ENCODE results near the gene COTL1. TPM values are rescaled to one million over a fixed set of nuclear protein-coding genes. Genes with fewer than 3 reads are reported as not detected.

The COTL1 gene, protein sequence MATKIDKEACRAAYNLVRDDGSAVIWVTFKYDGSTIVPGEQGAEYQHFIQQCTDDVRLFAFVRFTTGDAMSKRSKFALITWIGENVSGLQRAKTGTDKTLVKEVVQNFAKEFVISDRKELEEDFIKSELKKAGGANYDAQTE
- total RNA-seq (100 to 1,000 TPM in 1 of 2 donors, 10 to 100 TPM in 1; 62.4 to 204 TPM), polyA plus RNA-seq (100 to 1,000 TPM in 1 of 2 donors, 10 to 100 TPM in 1; 80.1 to 223 TPM)
- long read RNA-seq, donor 1, transcript COTL1-201 (4 exons, 1,843 nt) = major isoform, 64 of 74 reads
- long read RNA-seq, donor 1, partial matches to known transcripts = 6 of 74 reads
- long read RNA-seq, donor 1, other reads (novel, unspliced or antisense) = 0 of 74 reads
- long read RNA-seq, donor 2, transcript COTL1-202 (2 exons, 781 nt) = minor isoform, 6 of 42 reads
- long read RNA-seq, donor 2, transcript COTL1-201 (4 exons, 1,843 nt) = major isoform, 27 of 42 reads
- long read RNA-seq, donor 2, partial matches to known transcripts = 9 of 42 reads
- long read RNA-seq, donor 2, other reads (novel, unspliced or antisense) = 0 of 42 reads
- long read RNA-seq, donor 3, transcript COTL1-201 (4 exons, 1,843 nt) = major isoform, 27 of 70 reads
- long read RNA-seq, donor 3, partial matches to known transcripts = 43 of 70 reads
- long read RNA-seq, donor 3, other reads (novel, unspliced or antisense) = 0 of 70 reads
- long read RNA-seq, donor 4, transcript COTL1-202 (2 exons, 781 nt) = minor isoform, 6 of 41 reads
- long read RNA-seq, donor 4, transcript COTL1-201 (4 exons, 1,843 nt) = major isoform, 35 of 41 reads
- long read RNA-seq, donor 4, partial matches to known transcripts = 0 of 41 reads
- long read RNA-seq, donor 4, other reads (novel, unspliced or antisense) = 0 of 41 reads
- long read RNA-seq, donor 5, transcript COTL1-202 (2 exons, 781 nt) = minor isoform, 11 of 153 reads
- long read RNA-seq, donor 5, transcript COTL1-201 (4 exons, 1,843 nt) = major isoform, 100 of 153 reads
- long read RNA-seq, donor 5, partial matches to known transcripts = 41 of 153 reads
- long read RNA-seq, donor 5, other reads (novel, unspliced or antisense) = 0 of 153 reads

DNA sequence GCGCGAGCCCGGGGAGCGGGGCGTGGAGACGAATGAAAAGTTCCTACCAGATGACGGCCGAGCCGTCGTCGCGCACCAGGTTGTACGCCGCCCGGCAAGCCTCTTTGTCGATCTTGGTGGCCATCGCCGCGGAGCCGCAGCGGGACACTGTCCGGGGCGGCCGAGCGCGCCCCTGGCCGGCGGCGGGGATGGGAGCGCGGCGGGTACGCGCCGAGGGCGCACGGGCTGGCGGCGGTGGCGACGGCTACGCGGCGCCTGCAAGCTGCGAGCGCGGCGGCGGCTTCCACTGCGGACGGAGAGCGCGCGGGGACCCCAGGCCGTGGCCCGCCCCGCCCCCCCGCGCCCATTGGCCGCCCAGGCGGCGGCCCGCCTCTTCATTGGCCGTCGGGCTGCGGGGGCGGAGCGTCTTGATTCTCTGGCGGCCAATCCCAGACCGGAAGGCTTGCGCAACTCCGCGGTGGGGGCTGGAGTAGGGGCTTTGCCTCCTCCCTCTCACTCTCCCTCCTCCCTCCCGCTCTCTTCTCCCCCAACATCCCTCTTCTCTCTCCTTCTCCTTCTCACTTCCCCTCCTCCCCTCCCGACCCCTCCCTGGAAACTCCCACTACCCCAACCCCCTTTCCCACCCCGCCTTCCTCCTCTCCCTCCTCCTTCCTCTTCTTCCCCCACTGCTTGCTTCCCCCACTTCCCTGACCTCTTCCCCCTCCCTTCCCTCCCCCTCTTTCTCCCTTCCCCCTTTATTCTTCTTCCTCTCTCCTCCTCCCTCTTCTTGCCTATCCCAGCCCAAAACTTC is at the start of gene COTL1:
TSS of gene COTL1 (minus strand) at position 288 of the 790 bp plus-strand sequence. CDS start at position 124, 164 bp downstream.
- DNase-seq (peak; percentile 98 to 99 (median 98)), ATAC-seq (ENCODE audit: insufficient read depth, low FRiP score) (peak; percentile 93)
- Histone ChIP-seq H3K9ac (ENCODE audit: insufficient read depth in 1 of 2, low read length in 2 of 2) (no peak within 1 kb of the TSS), H3K27me3 (ENCODE audit: control insufficient read depth in 3 of 3, insufficient read depth in 3 of 3, low read length in 2 of 3) (no peaks in the 10 kb centered on the region), H3K36me3 (ENCODE audit: control insufficient read depth in 4 of 4, insufficient read depth in 4 of 4, low read length in 4 of 4) (peaks cover 0 to 4% (median 0%) of the 10 kb centered on the region in 4 donors), H3K27ac (ENCODE audit: low read depth in 1 of 2, low read length in 1 of 2) (peak within 1 kb of the TSS; percentile 57 to 71), H3K9me3 (ENCODE audit: control insufficient read depth in 4 of 4, insufficient read depth in 3 of 4, low read length in 3 of 4) (no peaks in the 10 kb centered on the region), H3K4me1 (ENCODE audit: control insufficient read depth in 5 of 5, insufficient read depth in 5 of 5, low read length in 5 of 5) (peaks cover 0 to 29% (median 15%) of the 10 kb centered on the region in 5 donors), H3K4me3 (peak within 1 kb of the TSS; percentile 78)
- 1 to 2% methylated on average over 18 to 76 of the region's 76 CpGs for WGBS, 2 donors
- TF ChIP-seq, protein P1, sequence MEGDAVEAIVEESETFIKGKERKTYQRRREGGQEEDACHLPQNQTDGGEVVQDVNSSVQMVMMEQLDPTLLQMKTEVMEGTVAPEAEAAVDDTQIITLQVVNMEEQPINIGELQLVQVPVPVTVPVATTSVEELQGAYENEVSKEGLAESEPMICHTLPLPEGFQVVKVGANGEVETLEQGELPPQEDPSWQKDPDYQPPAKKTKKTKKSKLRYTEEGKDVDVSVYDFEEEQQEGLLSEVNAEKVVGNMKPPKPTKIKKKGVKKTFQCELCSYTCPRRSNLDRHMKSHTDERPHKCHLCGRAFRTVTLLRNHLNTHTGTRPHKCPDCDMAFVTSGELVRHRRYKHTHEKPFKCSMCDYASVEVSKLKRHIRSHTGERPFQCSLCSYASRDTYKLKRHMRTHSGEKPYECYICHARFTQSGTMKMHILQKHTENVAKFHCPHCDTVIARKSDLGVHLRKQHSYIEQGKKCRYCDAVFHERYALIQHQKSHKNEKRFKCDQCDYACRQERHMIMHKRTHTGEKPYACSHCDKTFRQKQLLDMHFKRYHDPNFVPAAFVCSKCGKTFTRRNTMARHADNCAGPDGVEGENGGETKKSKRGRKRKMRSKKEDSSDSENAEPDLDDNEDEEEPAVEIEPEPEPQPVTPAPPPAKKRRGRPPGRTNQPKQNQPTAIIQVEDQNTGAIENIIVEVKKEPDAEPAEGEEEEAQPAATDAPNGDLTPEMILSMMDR (IDR thresholded peaks at IDR 0.05; ENCODE audit: control extremely low read depth, extremely low read depth) = no peak

DNA sequence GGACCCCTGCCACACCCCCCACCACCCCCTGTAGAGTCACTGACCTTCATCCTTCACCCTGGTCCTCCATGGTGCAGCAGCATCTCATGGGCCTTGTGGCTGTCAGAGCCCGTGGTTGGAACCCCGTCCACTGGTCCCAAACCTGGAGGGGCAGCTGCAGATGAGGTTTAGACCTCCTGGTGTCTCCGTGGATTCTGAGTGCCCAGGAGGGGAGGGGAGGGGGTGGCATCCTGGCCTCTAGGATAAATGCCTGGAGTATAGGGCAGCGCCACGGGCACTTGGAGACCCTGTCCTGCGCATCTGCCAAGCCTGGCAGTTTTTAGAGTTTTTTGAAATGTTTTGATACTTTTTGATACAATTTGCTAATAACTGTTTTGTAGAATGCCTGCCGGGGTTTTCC is 48.0 kb upstream of the COTL1 start:
- Histone ChIP-seq H3K27ac (ENCODE audit: low read depth in 1 of 2, low read length in 1 of 2) (no peak overlapping the region), H3K9ac (ENCODE audit: insufficient read depth in 1 of 2, low read length in 2 of 2) (no peak overlapping the region), H3K27me3 (ENCODE audit: control insufficient read depth in 3 of 3, insufficient read depth in 3 of 3, low read length in 2 of 3) (no peaks in the 10 kb centered on the region), H3K4me3 (no peak overlapping the region), H3K36me3 (ENCODE audit: control insufficient read depth in 4 of 4, insufficient read depth in 4 of 4, low read length in 4 of 4) (peaks cover 9 to 38% (median 16%) of the 10 kb centered on the region in 4 donors), H3K9me3 (ENCODE audit: control insufficient read depth in 4 of 4, insufficient read depth in 3 of 4, low read length in 3 of 4) (no peaks in the 10 kb centered on the region), H3K4me1 (ENCODE audit: control insufficient read depth in 5 of 5, insufficient read depth in 5 of 5, low read length in 5 of 5) (peaks cover 0 to 4% (median 0%) of the 10 kb centered on the region in 5 donors)
- no peak for DNase-seq
- WGBS, 2 donors = 92 to 98% methylated on average over 7 of the region's 7 CpGs
- TF ChIP-seq, protein P1 (IDR thresholded peaks at IDR 0.05; ENCODE audit: control extremely low read depth, extremely low read depth) = no peak
- no peak for ATAC-seq (ENCODE audit: insufficient read depth, low FRiP score)

DNA sequence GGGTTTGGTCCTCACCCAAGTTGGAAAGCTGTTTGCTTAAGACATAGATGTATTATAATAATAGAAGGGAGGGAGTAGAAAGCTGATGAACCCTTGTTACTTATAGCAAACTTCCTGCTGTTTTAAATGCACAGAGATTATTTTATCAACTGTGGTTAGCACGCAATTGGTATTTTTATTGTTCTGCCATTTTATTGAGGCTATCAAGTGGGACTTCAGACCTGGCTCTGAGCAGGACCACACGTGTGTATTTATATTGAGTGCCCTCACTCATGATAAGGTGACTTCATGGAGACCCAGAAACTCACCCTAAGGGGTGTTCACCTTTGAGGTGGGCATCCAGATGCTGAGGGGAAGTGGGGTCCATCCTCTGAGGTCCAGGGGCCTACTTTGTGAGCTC is 47.5 kb upstream of the COTL1 start:
- H3K27ac ChIP-seq (ENCODE audit: low read depth in 1 of 2, low read length in 1 of 2) = no peak overlapping the region
- WGBS, 2 donors = 87 to 92% methylated on average over 2 of the region's 2 CpGs
- ATAC-seq (ENCODE audit: insufficient read depth, low FRiP score) (no peak), DNase-seq (no peak)
- H3K9me3 ChIP-seq (ENCODE audit: control insufficient read depth in 4 of 4, insufficient read depth in 3 of 4, low read length in 3 of 4) = no peaks in the 10 kb centered on the region
- H3K9ac ChIP-seq (ENCODE audit: insufficient read depth in 1 of 2, low read length in 2 of 2) = no peak overlapping the region
- TF ChIP-seq, protein P1 (IDR thresholded peaks at IDR 0.05; ENCODE audit: control extremely low read depth, extremely low read depth) = no peak
- H3K4me3 ChIP-seq = no peak overlapping the region
- H3K36me3 ChIP-seq (ENCODE audit: control insufficient read depth in 4 of 4, insufficient read depth in 4 of 4, low read length in 4 of 4) = peaks cover 9 to 40% (median 20%) of the 10 kb centered on the region in 4 donors
- peaks cover 0 to 4% (median 0%) of the 10 kb centered on the region in 5 donors for H3K4me1 ChIP-seq (ENCODE audit: control insufficient read depth in 5 of 5, insufficient read depth in 5 of 5, low read length in 5 of 5)
- H3K27me3 ChIP-seq (ENCODE audit: control insufficient read depth in 3 of 3, insufficient read depth in 3 of 3, low read length in 2 of 3) = no peaks in the 10 kb centered on the region
